Kidney epithelial cell (primary cell): ENCODE measurements around the gene SNAP91. TPM values are rescaled to one million over a fixed set of nuclear protein-coding genes. Genes with fewer than 3 reads are reported as not detected.

Experiments used
- DNase-seq: peaks from one replicate; pipeline ENCODE4 v3.0.0-alpha.2; 2010; ENCODE audit warnings: low read depth
- H3K27me3 ChIP-seq: 2 replicates; pipeline ENCODE4 v1.6.0; 2011; ENCODE audit warnings: low read length; ENCODE audit not compliant: control insufficient read depth, insufficient read depth
- H3K36me3 ChIP-seq: 2 replicates; pipeline ENCODE4 v1.5.1; 2011; ENCODE audit warnings: low read length; ENCODE audit not compliant: control insufficient read depth, insufficient read depth
- H3K4me3 ChIP-seq: 2 replicates; pipeline ENCODE4 v1.5.1; 2011; ENCODE audit warnings: low read depth, mild to moderate bottlenecking, control low read depth, low read length
- CTCF ChIP-seq: IDR thresholded peaks from 2 replicates; pipeline ENCODE4 v1.5.1; 2011; ENCODE audit warnings: mild to moderate bottlenecking, moderate library complexity, low read length, control low read depth, inconsistent platforms; ENCODE audit not compliant: insufficient read depth, poor library complexity, severe bottlenecking
- total RNA-seq: library from RNA; depleted of rRNA; stranded (reverse); fragments of >200 nt; gene quantifications from 2 replicates; pipeline ENCODE4 v1.2.3, GENCODE V29; 2015

The SNAP91 gene
- total RNA-seq, 1 donor from 2014 or later, result 0.13 TPM

GRCh38 chr6:83511901-83512681 lies 196.8 kb downstream of the SNAP91 start, which contains the start of gene PRSS35:
Gene PRSS35 (plus strand): TSS chr6:83512534. CDS start chr6:83523442, 10,908 bp downstream.
- DNase-seq, result no peak
- H3K27me3 ChIP-seq, result no peaks in the 10 kb centered on the region
- peak; percentile 93 for TF ChIP-seq CTCF

GRCh38 chr6:83511266-83511665 lies 197.6 kb downstream of the SNAP91 start:
- Histone ChIP-seq H3K4me3 (no peak overlapping the region), H3K36me3 (no peaks in the 10 kb centered on the region), H3K27me3 (no peaks in the 10 kb centered on the region)
- no peak for TF ChIP-seq CTCF
- DNase-seq, result no peak

More at GRCh38 chr6:83511901-83512681, 196.8 kb downstream of the SNAP91 start, which contains the start of gene PRSS35:
- no peaks in the 10 kb centered on the region for H3K36me3 ChIP-seq
- H3K4me3 ChIP-seq, result peak within 1 kb of the TSS; percentile 45

- Histone ChIP-seq H3K36me3 (no peaks in the 10 kb centered on the region), H3K4me3 (no peak overlapping the region), H3K27me3 (no peaks in the 10 kb centered on the region)
- DNase-seq, result no peak
- no peak for TF ChIP-seq CTCF
Measured at GRCh38 chr6:83510791-83511190, 198.1 kb downstream of the SNAP91 start.

GRCh38 chr6:83509441-83509840 lies 199.5 kb downstream of the SNAP91 start:
- no peak for DNase-seq
- Histone ChIP-seq H3K4me3 (no peak overlapping the region), H3K36me3 (no peaks in the 10 kb centered on the region), H3K27me3 (no peaks in the 10 kb centered on the region)
- no peak for TF ChIP-seq CTCF

- no peak for TF ChIP-seq CTCF
- Histone ChIP-seq H3K27me3 (no peaks in the 10 kb centered on the region), H3K4me3 (no peak overlapping the region), H3K36me3 (no peaks in the 10 kb centered on the region)
- DNase-seq, result no peak
Measured at GRCh38 chr6:83505356-83505755, 203.5 kb downstream of the SNAP91 start.

Other genes starting within 250 kb of the SNAP91 start
- gene PRSS35, start 196.6 kb downstream of the SNAP91 start, total RNA-seq, result 0.08 TPM in 1 of 2 replicates, not detected in the other
- not detected in 2 replicates for gene RIPPLY2, start 144.3 kb upstream of the SNAP91 start, total RNA-seq
- 12.8 and 23.0 TPM in 2 replicates for gene CYB5R4, start 150.6 kb upstream of the SNAP91 start, total RNA-seq